ENCODE results near the gene MRGPRD.

DNA sequence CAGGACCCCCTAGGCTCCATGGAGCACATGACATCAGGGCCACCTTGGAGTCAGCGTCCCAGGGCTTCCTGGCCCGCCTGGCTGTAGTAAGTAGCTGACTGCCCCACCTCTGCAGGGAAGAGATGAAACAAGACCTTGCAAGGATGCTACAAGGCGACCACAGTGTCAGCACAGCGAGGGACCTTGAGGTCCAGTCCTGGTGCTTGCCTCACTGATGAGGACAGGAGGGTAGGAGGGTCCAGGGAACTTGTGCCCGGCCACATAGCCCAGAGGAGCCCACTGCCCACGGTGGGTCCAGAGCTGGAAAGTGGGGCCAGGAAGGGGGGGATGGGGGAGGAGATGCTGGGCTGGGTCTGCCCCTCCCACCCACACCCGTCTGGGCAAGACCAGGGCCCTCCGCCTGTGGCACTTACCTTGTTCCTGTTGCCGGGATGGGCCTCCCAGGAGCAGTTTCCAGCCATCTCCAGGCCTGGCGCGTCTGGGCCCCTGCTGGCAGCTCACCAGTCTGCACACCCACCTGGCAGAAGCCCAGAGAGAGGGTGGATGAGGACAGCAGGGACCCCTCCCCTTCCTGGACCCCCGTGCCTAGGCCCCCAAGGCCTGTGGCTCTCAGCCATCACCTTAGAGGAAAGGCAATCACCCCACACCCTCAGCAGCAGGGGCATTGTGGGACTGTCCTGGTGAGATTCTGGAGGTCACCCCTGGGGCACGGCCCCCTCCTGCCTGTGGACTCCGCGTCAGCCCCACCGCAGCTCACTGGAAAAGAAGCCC, 28.8 kb upstream of the MRGPRD start:
- TF ChIP-seq, protein P1, sequence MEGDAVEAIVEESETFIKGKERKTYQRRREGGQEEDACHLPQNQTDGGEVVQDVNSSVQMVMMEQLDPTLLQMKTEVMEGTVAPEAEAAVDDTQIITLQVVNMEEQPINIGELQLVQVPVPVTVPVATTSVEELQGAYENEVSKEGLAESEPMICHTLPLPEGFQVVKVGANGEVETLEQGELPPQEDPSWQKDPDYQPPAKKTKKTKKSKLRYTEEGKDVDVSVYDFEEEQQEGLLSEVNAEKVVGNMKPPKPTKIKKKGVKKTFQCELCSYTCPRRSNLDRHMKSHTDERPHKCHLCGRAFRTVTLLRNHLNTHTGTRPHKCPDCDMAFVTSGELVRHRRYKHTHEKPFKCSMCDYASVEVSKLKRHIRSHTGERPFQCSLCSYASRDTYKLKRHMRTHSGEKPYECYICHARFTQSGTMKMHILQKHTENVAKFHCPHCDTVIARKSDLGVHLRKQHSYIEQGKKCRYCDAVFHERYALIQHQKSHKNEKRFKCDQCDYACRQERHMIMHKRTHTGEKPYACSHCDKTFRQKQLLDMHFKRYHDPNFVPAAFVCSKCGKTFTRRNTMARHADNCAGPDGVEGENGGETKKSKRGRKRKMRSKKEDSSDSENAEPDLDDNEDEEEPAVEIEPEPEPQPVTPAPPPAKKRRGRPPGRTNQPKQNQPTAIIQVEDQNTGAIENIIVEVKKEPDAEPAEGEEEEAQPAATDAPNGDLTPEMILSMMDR (IDR thresholded peaks at IDR 0.05; ENCODE audit: low read length), result no peak
- TF ChIP-seq EZH2phosphoT487 (IDR thresholded peaks at IDR 0.05; ENCODE audit: low read length), result no peak
